H1 (cell line): ENCODE measurements around the gene TMEM204. TPM values are rescaled to one million over a fixed set of nuclear protein-coding genes. Genes with fewer than 3 reads are reported as not detected.

Experiments used
- EZH2 ChIP-seq: fragments of 200-600 bp; sonication (generic); IDR thresholded peaks from 2 replicates; pipeline ENCODE4 v1.7.1; 2012; ENCODE audit warnings: low read depth, mild to moderate bottlenecking, moderate library complexity, low read length, inconsistent platforms; ENCODE audit not compliant: severe bottlenecking
- RXRA ChIP-seq: IDR thresholded peaks from 2 replicates; pipeline ENCODE4 v1.6.1; 2011; ENCODE audit warnings: low read depth, mild to moderate bottlenecking, low read length, moderate library complexity; ENCODE audit not compliant: insufficient read depth
- polyA plus RNA-seq, 7 experiments: library from polyadenylated mRNA; depleted of rRNA in 3 of 7; stranded (reverse) in 5 of 7; unstranded in 2 of 7; fragments of >200 nt in 5 of 7; fragments of 200-250 nt in 2 of 7; gene quantifications; 1 replicate in 5 of 7; 2 replicates in 1 of 7; 4 replicates in 1 of 7; pipeline versions ENCODE4 v1.2.1 to v1.2.3, GENCODE V29; 2011 to 2013; ENCODE audit warnings: missing spikeins in 2 of 7, mixed read lengths in 2 of 7
- total RNA-seq: library from RNA; stranded (reverse); fragmentation: NEBNext Ultra II Directional; extraction: Animal tissue kit (Norgen Biotek cat#: 25700); gene quantifications from 2 replicates; pipeline ENCODE4 v1.2.1, GENCODE V29; 2021

TMEM204 gene
- total and polyA plus RNA-seq, 2 of the 8 experiments (the other 6 are each of a cell fraction or from before 2014, with no cell fraction given): not detected

GRCh38 chr16:1519831-1520230 is 13.6 kb upstream of the TMEM204 start (continued):
- TF ChIP-seq EZH2 (no peak), RXRA (no peak)
